HG03103 (cell line): ENCODE data around the gene NMNAT1.
"Not testable (repeated sequence)": the region's sequence is repeated elsewhere in the genome, so short reads cannot be mapped to it uniquely, and the experiment has no call there.

Experiments used
- ATAC-seq: cut with Tn5 transposase; IDR thresholded peaks from one replicate; pipeline ENCODE4 v1.9.1; 2021; ENCODE audit warnings: low read depth; ENCODE audit not compliant: unreplicated experiment

The NMNAT1 gene

DNA sequence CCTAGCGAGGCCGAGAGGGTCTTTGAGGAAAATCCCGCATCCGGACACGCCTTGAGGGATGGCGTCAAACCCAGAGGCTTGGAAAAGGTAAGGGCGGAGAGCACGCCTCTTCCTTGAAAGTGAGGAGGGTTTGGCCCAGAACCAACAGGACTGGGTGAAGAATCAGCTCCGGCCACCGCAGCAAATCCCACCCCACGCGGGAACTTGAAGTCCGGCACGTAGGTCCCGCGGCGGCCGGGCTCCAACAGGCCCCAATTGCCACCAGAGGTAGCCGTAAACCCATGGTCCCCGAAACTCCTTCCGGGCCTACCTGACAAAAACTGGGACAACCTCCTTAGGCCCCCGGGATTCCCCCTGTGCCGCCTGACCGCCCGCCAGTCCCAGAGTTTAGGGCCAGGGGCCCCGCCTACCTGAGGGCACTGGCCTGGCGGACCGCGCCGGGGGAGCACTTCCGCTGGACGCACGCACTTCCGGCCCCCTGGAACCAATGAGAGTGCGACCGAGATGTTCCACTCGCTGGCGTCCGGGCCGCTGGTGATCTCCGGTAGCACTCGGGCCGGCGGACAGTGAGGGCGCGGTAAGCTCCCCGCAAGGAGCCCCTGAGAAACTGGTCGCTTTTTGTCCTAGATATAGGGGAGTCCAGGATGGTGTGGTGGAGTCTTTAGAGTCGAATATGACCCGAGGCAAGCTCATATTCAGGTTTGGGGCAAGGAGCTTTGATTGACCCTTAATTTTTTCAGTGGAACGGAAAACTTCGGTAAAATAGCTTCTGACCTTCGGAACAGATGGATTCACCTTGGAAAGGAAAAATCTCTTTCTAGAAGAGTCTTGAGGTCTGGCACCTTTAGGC is at the start of gene NMNAT1, which contains the start of gene LZIC:
NMNAT1 (plus strand) TSS at position 537 of the 850 bp plus-strand sequence. CDS start 28,599 bp downstream, outside the sequence.
LZIC (minus strand) TSS at position 453 of the 850 bp plus-strand sequence. CDS start 6,772 bp downstream, outside the sequence.
- ATAC-seq, result peak; percentile 75

DNA sequence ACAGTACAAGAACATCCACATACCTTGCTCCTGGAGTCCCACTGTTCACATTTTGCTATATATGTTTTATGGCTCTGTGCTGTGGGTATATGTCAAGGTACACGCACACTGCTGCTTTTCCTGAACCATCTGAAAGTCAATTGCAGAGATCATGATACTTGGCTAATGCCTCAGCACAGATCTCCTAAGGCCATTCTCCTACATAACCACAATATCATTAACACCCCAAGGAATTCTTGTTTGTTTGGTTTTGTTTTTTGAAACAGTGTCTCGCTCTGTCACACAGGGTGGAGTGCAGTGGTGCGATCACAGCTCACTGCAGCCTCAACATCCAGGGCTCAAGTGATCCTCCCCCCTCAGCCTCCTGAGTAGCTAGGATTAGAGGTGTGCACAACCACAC is 49.2 kb upstream of the NMNAT1 start:
- no peak for ATAC-seq

DNA sequence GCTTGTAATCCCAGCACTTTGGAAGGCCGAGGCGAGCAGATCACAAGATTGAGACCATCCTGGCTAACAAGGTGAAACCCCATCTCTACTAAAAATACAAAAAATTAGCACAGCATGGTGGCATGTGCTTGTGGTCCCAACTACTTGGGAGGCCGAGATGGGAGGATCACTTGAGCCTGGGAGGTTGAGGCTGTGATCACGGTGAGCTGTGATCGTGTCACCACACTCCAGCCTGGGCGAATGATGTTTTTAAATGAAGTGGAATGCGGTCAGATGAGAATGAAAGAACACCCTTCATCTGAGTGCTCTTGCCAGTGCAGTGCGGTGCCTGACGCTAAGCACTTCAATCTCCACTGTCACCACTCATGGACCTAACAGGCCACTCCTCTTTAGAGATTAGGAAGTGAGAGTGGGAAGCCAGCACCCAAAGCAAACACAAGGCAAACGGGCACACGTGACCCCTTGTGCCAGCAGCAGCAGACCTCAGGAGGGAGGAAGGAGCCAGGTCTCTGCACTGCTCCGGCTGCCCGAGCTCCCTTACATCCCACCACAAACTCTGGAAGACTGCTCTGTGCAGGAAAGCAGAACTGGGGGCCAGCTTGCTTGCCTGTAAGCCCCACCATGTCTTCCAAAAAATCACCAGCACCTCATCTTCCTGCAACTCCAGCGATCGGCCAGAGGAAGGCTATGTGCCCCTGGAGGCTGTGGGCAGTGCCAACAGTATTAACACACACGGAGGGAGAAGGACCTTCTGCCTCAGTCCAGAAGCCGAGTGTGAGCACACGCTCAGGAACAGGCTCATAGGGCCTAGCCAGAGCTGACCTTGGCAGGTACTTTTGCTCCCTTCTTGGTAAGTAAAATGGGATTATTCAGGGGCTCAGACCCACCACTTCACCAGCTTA is 42.9 kb upstream of the NMNAT1 start:
- ATAC-seq, result no peak

DNA sequence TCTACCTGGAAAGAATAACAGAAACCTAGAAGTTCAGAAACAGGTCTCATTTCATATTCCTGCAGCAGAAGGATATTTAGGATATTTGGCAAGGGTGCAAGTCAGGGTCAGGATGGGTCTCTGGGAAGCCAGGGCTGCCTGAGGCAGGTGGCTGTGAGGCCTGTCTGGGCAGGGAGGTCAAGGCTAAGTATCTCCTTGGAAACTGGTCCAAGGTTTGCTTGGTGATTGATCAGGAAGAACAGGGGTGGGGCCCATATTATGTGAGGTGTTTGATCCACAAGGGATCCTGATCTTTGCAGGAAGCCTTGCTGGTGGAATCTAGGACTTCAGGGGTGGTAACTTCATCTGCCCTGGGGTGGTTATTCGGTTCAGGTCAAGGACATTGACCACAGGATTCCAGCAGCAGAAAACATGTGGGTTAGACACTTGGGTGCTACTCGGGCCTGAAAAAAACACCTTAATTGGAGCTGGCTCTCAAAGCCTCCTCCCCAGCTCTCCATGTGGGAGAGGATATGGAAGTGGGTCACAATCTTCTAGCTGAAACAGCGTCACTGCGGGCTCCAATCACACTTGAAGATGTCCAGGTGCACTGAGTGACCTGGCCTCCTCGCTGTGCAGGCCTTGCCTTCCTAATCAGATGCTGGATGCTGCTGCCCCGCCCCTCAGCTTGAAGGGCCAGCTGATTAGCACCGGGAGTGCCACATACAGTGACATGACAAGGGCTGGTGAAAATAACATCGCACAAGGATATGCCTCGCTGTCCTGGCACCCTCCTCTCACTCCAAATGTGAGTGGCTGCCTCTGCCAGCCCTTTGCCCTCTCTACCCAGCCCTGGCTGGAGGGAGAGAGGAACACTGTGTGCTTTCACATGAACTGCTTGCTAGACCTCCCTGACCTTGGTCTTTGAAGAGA is 41.9 kb upstream of the NMNAT1 start:
- no peak for ATAC-seq

DNA sequence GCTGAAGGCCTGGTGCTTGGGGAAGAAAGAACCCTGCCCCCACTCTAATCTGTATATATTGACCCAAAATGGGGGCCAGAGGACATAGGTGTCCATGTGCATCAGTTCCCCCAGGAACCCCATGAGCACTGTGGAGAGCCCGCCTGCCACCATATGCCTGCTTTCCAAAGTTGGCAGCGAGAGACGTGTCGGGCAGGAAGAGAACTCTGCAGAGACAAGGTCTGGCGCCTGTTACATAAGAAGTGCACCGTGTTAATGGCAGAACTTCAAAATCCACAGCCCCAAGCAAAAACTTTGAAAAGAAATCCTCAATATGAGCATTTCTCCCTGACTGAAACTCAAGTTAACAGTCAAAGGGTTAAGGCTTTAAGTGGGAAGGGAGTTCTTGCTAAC is 41.2 kb upstream of the NMNAT1 start:
- ATAC-seq, result no peak

DNA sequence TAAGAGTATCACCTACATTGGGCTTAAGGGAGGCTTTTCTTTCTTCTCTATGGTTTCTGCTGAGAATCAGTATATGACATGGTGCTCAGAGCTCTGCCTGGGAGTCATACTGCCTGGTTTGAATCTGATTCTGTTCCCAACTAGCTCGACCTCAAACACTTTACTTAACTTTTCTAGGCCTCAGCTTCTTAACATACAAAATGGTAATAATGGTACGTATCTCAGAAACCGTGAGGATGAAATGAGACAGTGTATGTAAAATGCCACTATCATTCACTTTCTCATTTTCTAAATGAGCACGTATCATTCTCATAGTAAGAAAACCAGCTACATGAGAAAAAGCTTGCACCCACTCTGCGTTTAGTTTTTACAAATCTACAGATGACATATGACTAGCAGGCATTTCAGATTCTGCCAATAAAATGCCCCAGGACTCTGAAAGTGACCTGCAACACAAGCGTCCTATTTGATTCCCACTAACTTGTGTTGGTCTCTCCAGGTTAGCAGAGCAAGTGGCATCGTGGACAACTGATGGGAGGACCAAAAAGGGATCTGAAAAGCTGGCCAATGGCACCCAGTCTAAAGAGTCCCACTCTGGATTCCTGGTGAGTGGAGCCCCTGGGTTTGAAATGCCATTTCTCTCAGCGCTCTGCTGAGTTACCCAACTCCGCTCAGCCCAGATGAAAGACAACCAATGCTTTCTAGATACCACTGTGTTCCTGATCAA is 39.3 kb upstream of the NMNAT1 start:
- ATAC-seq, result no peak

DNA sequence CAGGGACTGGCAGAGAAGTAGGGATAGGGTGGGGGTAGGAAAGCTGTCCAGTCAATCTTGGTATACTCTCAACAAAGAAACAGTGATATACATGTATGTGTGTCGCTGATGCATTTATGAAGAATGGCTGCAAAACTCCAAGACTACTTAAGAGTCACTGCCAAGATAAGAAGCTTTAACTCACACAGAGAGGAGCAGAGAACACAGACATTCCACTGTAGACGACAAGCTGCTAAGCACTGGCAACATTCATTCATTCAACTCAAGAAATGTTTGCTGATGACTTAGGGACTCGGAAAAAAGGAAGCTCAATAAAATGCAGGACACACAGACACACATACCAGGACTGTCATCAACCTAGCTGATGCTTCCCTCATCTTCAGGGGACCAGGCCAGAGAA is 38.7 kb upstream of the NMNAT1 start:
- no peak for ATAC-seq

DNA sequence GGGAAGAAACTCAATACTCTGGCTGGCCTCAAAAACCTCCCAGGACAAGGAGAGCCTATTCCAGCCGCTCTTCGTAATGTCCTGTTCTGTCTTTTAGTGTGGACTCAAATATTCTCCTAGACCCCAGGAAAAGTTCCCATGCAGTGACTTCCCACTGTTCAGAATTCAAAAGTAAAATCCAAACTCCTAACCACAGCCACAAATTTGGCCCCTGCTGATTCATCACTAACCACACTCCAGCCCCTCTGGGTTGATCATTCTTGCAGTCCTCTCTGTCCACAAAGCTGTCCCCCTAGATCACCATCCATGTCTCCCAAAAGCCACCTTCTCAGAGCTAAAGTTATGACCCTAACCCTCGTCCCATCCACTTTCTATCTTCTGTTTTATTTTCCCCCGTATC is 38.3 kb upstream of the NMNAT1 start:
- ATAC-seq, result no peak

DNA sequence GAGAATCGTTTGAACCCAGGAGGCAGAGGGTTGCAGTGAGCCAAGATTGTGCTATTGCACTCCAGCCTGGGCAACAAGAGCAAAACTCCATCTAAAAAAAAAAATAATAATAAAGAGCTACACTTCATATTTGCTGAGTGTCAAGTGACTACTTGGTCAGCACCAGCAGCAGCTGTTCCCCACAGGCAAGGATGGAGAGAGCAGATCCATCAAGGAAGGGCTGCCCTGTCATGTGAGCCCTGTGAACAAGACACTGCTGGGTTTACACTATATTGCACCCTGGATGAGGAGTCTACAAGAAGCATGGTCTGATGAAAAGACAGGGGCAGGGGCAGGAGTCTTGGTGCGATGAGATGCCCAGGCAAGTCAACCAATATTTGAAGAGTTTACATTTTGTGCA is 36.8 kb upstream of the NMNAT1 start:
- ATAC-seq, result no peak

DNA sequence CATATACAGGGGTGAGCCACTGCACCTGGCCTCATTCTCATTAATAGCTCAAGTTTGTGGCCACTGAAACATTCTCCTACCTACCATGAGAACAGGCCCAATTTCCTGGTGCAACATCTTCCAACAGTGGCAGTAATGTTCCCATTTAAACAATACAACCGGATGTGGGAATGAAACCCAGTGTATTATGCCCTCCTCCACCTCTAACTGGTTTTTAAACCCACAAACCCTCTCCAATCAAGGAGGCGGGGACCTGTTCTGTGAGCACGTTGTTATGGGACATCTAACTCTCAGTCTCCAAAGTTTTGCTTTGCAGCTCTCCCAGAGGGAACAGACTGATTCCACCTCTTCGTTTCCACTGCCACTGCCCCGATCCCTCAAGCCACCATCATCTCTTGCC is 35.8 kb upstream of the NMNAT1 start:
- ATAC-seq, result no peak

DNA sequence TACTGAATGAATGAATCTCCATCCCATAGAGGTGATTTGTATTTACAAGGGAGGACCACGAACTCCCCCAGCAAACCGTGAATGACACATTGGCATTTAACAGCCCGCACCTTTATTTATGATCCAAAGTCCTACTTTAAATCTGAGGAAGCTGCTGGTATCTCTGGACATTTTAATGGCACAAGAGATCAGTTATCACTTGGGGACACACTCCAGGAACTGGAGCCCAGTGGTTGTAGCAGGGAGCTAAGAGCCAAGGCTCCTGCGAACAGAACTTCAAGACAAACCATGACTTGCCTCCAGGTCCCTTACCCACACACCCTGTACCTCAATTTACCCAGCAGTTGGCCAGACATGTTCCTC is 34.4 kb upstream of the NMNAT1 start:
- ATAC-seq, result no peak

DNA sequence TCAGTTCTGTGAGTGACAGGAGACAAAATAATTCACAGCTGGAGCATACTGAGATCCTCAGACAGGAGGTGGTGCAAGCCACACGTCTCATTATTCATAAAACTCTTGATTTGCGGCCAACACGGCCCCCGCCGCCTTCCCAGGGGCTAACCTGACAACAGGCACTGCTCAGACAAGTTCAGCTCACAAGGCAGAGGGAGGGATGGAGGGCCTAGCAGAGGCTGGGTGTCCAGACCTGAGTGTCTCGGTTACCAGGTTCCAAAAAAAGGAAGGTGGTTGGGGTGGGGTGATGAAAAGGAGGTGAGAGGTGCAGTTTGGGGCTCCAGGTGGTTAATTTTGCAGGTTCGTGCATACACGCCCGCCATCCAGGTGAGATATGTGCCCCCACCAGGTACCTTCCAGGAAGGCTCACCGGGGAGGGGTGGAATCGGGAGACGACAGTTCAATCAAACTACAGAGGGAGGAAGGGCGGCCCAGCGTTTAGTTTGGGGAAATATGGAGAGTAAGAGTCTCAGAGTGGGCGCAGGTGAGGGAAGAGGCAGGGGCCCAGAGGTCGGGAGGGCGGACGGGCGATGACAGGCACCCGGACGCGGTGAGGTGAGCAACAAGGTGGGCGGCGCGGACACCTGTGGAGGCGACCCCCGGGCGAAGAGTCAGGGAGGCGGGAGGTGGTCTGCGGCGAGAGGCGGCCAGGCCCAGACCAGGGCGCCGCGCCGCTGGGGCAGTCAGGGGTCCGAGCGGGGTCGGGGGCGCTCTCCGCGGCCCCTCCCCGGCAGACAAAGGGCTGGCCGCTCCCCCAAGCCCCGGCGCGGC is 33.8 kb upstream of the NMNAT1 start:
- ATAC-seq, result no peak

DNA sequence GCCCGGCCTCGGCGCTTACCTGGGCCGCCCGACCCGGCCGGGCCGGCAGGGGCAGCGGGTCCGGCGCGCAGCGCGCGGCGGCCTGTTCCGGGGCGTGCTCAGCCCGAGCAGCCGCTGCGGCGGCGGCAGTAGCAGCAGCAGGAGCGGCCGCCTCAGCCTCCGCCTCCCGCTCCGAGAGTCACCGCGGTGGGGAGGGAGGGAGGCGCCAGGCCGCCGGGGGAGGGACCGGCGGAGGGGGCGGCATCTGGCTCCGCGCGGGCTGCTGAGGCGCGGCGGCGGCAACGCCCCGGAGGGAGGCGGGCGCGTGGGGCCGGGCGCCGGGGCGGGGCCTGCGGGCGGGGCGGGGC is 33.2 kb upstream of the NMNAT1 start, which contains the start of gene CTNNBIP1:
CTNNBIP1 (minus strand) TSS at position 194 of the 347 bp plus-strand sequence. CDS start 38,205 bp downstream, outside the sequence.
- ATAC-seq, result peak; percentile 63

DNA sequence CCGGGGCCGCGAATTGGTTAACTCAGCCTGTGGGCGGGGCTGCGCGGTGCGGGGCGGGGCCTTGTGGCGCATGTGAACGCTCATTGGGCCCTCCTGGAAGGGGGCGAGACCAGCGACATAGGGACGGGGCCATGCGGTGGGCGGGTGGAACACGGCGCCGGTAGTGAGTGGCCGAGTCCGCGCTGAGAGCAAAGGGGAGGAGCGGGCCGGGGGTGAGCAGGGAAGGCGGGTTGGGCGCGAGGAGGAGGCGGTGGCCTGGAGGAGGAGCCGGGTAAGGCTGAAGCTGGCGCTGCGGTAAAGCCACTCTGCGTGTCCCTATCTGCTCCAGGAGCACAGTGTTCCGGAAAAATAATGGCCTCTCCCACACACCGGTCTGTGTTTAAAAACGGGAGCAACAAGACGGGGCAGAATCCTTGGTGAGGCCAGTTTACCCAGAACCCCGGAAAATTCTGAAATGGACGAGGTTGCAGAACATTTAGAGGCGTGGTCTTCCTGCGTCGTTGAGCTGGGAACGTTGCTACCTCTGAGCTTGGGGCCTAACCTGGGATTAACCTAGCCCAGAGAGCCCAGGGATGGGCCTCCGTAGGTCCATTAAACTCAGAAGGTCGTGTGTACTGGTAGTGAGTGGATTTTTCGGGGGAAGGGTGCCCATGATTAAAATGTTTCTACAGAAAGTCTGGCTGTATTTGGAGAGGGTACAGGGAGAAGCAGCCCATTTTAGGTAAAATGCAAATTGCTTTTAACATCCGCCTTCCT is 32.7 kb upstream of the NMNAT1 start:
- peak; percentile 92 for ATAC-seq

DNA sequence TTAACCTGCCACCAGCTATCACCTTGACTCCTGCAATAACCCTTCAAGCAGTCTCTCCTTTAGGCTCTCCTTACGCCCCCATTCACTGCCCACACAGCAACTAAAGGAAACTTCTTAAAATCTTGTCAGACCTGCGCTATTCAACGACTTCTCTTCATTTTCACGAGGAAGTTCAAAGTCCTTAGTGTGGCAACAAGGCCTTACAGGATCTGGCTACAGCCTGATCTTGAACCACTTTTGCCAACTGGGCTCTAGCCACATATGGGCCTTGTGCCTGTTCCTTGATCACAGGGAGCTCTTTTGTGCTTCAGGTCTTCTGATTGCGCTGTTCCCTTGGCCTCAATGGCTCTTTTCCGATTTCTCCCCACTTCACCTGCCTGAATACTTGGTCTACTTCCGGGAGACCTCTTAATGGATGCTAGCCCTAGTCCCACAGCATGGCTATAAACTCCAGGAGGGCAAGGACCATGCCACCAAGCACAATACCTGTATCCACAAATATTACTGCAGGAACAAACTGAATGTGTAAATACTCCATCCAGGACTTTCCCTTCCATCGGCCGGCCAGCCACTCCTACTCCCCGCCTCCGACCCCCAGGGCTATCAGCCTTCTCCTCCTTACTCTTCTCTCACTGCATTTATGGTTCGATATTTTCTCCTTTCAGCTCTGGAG is 30.9 kb upstream of the NMNAT1 start:
- no peak for ATAC-seq

DNA sequence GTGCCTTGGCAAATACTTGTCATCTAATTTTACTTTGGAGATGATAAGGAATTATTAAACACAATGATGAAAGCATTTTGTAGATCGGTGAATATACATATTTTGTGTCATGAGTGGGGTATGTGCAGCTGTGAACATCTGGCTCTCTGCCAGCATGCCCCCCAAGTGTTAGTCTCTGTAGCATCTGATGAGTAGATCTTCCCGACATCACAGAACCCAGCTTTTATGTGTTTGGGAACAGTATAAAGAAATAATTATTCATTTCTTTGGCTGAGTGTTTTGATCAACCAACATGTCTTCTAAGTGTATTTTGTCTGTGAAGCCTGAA is 28.7 kb upstream of the NMNAT1 start:
- ATAC-seq, result no peak

DNA sequence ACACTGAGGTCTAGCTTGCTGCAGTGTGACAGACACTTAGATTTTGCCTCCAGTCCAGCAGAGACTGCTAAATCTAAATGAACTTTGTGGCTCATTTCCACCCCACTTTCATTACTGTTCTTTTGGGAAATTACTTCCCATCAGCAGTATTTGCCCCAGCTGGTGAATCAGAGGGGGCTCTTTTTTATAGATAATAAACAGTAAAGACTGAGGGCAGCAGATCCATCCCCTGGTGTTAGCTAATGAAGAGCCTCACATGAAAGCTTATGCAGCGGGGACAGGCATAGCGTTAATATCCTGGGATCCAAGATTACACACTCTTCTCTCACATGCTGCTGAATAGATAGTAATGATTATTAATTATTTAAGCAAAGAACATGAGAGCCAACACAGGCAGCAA is 26.8 kb upstream of the NMNAT1 start:
- no peak for ATAC-seq

DNA sequence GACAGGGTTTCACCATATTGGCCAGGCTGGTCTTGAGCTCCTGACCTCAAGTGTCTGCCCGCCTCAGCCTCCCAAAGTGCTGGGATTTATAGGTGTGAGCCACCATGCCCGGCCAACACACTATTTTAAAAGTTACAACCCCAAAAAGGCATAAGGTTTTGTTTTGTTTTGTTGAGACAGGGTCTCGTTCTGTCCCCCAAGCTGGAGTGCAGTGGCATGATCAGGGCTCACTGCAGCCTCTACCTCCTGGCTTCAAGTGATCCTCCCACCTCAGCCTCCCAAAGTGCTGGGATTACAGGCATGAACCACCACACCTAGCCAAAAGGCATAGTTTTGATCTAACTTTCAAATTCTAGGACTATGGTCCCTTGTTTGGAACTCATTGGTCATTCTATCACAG is 25.8 kb upstream of the NMNAT1 start:
- not testable (repeated sequence) for ATAC-seq
